ENCODE measurements around the gene STIM2. TPM values are rescaled to one million over a fixed set of nuclear protein-coding genes. Genes with fewer than 3 reads are reported as not detected.

The STIM2 gene
- total RNA-seq, 2 donors from 2014 or later, result 23.2 to 24.5 TPM

- Histone ChIP-seq H3K9me3 (ENCODE audit: control insufficient read depth, low read length) (no peaks in the 10 kb centered on the region), H3K27ac (ENCODE audit: low read depth, low read length) (no peak overlapping the region), H3K36me3 (ENCODE audit: control insufficient read depth, insufficient read depth, low read length) (no peaks in the 10 kb centered on the region), H3K4me3 (ENCODE audit: low read length) (peak overlapping the region; percentile 96), H3K9ac (ENCODE audit: extremely low read depth, low read length, poor library complexity, severe bottlenecking) (peak overlapping the region; percentile 47), H3K4me1 (ENCODE audit: control insufficient read depth, insufficient read depth, low read length) (peaks cover 4% of the 10 kb centered on the region), H3K27me3 (ENCODE audit: control insufficient read depth, insufficient read depth, low read length, poor library complexity, severe bottlenecking) (no peaks in the 10 kb centered on the region)
- peak overlapping the region; percentile 24 for H3K27ac Mint-ChIP-seq
- peaks cover 34% of the 10 kb centered on the region for H3K4me1 Mint-ChIP-seq
- H3K27me3 Mint-ChIP-seq (ENCODE audit: insufficient read depth), result no peaks in the 10 kb centered on the region
- 17 to 26% methylated on average over 12 to 17 of the region's 17 CpGs for WGBS, 2 experiments (ENCODE audit: insufficient coverage in 1 of 2, insufficient read length in 1 of 2)
- no peaks in the 10 kb centered on the region for H3K36me3 Mint-ChIP-seq (ENCODE audit: low read depth)
- no peak for TF ChIP-seq CTCF (conservative IDR thresholded peaks at IDR 0.05)
- peak overlapping the region; percentile 87 for H3K4me3 Mint-ChIP-seq
- no peaks in the 10 kb centered on the region for H3K9me3 Mint-ChIP-seq
- no peak for DNase-seq
Observed at GRCh38 chr4:26858035-26858918, 2.4 kb upstream of the STIM2 start.

- Mint-ChIP-seq H3K27me3 (ENCODE audit: insufficient read depth) (no peaks in the 10 kb centered on the region), H3K36me3 (ENCODE audit: low read depth) (no peaks in the 10 kb centered on the region), H3K4me3 (peak overlapping the region; percentile 87), H3K27ac (no peak overlapping the region), H3K9me3 (no peaks in the 10 kb centered on the region), H3K4me1 (peaks cover 40% of the 10 kb centered on the region)
- H3K4me3 ChIP-seq (ENCODE audit: low read length), result peak overlapping the region; percentile 96
- H3K27ac ChIP-seq (ENCODE audit: low read depth, low read length), result no peak overlapping the region
- H3K4me1 ChIP-seq (ENCODE audit: control insufficient read depth, insufficient read depth, low read length), result peaks cover 9% of the 10 kb centered on the region
- 96 to 100% methylated on average over 2 to 3 of the region's 3 CpGs for WGBS, 2 experiments (ENCODE audit: insufficient coverage in 1 of 2, insufficient read length in 1 of 2)
- H3K27me3 ChIP-seq (ENCODE audit: control insufficient read depth, insufficient read depth, low read length, poor library complexity, severe bottlenecking), result no peaks in the 10 kb centered on the region
- no peak for TF ChIP-seq CTCF (conservative IDR thresholded peaks at IDR 0.05)
- no peak for DNase-seq
- H3K9me3 ChIP-seq (ENCODE audit: control insufficient read depth, low read length), result no peaks in the 10 kb centered on the region
- H3K9ac ChIP-seq (ENCODE audit: extremely low read depth, low read length, poor library complexity, severe bottlenecking), result no peak overlapping the region
- H3K36me3 ChIP-seq (ENCODE audit: control insufficient read depth, insufficient read depth, low read length), result no peaks in the 10 kb centered on the region
Observed at GRCh38 chr4:26858947-26859401, 1.7 kb upstream of the STIM2 start.

- H3K9ac ChIP-seq (ENCODE audit: extremely low read depth, low read length, poor library complexity, severe bottlenecking), result peak overlapping the region; percentile 24
- 54 to 73% methylated on average over 3 to 5 of the region's 5 CpGs for WGBS, 2 experiments (ENCODE audit: insufficient coverage in 1 of 2, insufficient read length in 1 of 2)
- H3K4me3 Mint-ChIP-seq, result peak overlapping the region; percentile 87
Observed at GRCh38 chr4:26859762-26860156, 882 bp upstream of the STIM2 start.

More at GRCh38 chr4:26859762-26860156, 882 bp upstream of the STIM2 start:
- Mint-ChIP-seq H3K4me1 (peaks cover 45% of the 10 kb centered on the region), H3K36me3 (ENCODE audit: low read depth) (no peaks in the 10 kb centered on the region), H3K27ac (peak overlapping the region; percentile 94), H3K27me3 (ENCODE audit: insufficient read depth) (no peaks in the 10 kb centered on the region), H3K9me3 (no peaks in the 10 kb centered on the region)
- Histone ChIP-seq H3K36me3 (ENCODE audit: control insufficient read depth, insufficient read depth, low read length) (no peaks in the 10 kb centered on the region), H3K9me3 (ENCODE audit: control insufficient read depth, low read length) (no peaks in the 10 kb centered on the region), H3K4me3 (ENCODE audit: low read length) (peak overlapping the region; percentile 96), H3K27me3 (ENCODE audit: control insufficient read depth, insufficient read depth, low read length, poor library complexity, severe bottlenecking) (no peaks in the 10 kb centered on the region), H3K27ac (ENCODE audit: low read depth, low read length) (no peak overlapping the region), H3K4me1 (ENCODE audit: control insufficient read depth, insufficient read depth, low read length) (peaks cover 13% of the 10 kb centered on the region)
- no peak for TF ChIP-seq CTCF (conservative IDR thresholded peaks at IDR 0.05)
- peak; percentile 53 for DNase-seq
